PC-3 (cell line): ENCODE data around the gene NAA10. TPM values are rescaled to one million over a fixed set of nuclear protein-coding genes. Genes with fewer than 3 reads are reported as not detected.

Experiments used
- ATAC-seq: fragments of 200-7000 bp; cut with Tn5 transposase; 2 replicates; pipeline ENCODE4 v1.9.1; 2020; ENCODE audit warnings: mild to moderate bottlenecking, moderate library complexity
- BruUV-seq: library from RNA; stranded (reverse); fragments of 400-500 nt; replicated peaks from 2 replicates; lab custom pipeline; 2021; lab: Mats Ljungman, UMichigan
- CTCF ChIA-PET: fragments of 300-600 bp; sonication (Branson Sonifier 250); formaldehyde crosslinking; loops from one replicate; lab custom pipeline; 2022; ENCODE audit warnings: antibody characterized with exemption; lab: Charles Lee
- POLR2A ChIA-PET: fragments of 300-600 bp; sonication (Branson Sonifier 250); formaldehyde crosslinking; loops from one replicate; lab custom pipeline; 2022; ENCODE audit warnings: antibody characterized with exemption; ENCODE audit not compliant: unreplicated experiment; lab: Charles Lee
- DNase-seq: peaks from one replicate; pipeline ENCODE4 v3.0.0-alpha.2; 2015
- H2AFZ ChIP-seq: fragments of 300-600 bp; sonication (generic); 2 replicates; pipeline ENCODE4 v1.6.0; 2016; ENCODE audit warnings: antibody characterized with exemption, low read length
- H3F3A ChIP-seq: fragments of 300-600 bp; sonication (generic); one replicate; pipeline ENCODE4 v1.6.0; 2017; ENCODE audit warnings: antibody characterized with exemption, low read length, control low read depth, mild to moderate bottlenecking; ENCODE audit not compliant: unreplicated experiment
- H3K27ac ChIP-seq: fragments of 300-600 bp; sonication (generic); 2 replicates; pipeline ENCODE4 v1.5.1; 2016; ENCODE audit warnings: mild to moderate bottlenecking, low read length
- H3K27me3 ChIP-seq: fragments of 300-600 bp; sonication (generic); 2 replicates; pipeline ENCODE4 v1.6.1; 2016; ENCODE audit warnings: low read length, mixed read lengths
- H3K36me3 ChIP-seq: fragments of 300-600 bp; sonication (generic); 2 replicates; pipeline ENCODE4 v1.6.1; 2016; ENCODE audit warnings: low read depth, mixed run types, low read length, mixed read lengths
- H3K4me1 ChIP-seq: fragments of 300-600 bp; sonication (generic); 2 replicates; pipeline ENCODE4 v1.5.1; 2016; ENCODE audit warnings: low read length; ENCODE audit not compliant: insufficient read depth
- H3K4me2 ChIP-seq: fragments of 300-600 bp; sonication (generic); 2 replicates; pipeline ENCODE4 v1.6.0; 2016; ENCODE audit warnings: low read length
- H3K4me3 ChIP-seq: fragments of 300-600 bp; sonication (generic); 2 replicates; pipeline ENCODE4 v1.5.1; 2016; ENCODE audit warnings: mild to moderate bottlenecking, low read length, mixed read lengths
- H3K79me2 ChIP-seq: fragments of 300-600 bp; sonication (generic); 2 replicates; pipeline ENCODE4 v1.6.1; 2017; ENCODE audit warnings: low read length, mixed read lengths
- H3K9ac ChIP-seq: fragments of 300-600 bp; sonication (generic); 2 replicates; pipeline ENCODE4 v1.6.0; 2016; ENCODE audit warnings: mild to moderate bottlenecking, low read length
- H3K9me2 ChIP-seq: fragments of 300-600 bp; sonication (generic); replicated peaks from 2 replicates; pipeline ENCODE4 v1.6.1; 2016; ENCODE audit warnings: mixed run types, low read length, mixed read lengths
- H3K9me3 ChIP-seq: fragments of 300-600 bp; sonication (generic); 2 replicates; pipeline ENCODE4 v1.6.1; 2016; ENCODE audit warnings: low read length, mixed read lengths
- H4K20me1 ChIP-seq: fragments of 300-600 bp; sonication (generic); 2 replicates; pipeline ENCODE4 v1.6.1; 2016; ENCODE audit warnings: low read length, mixed read lengths
- CTCF ChIP-seq: fragments of 300-600 bp; sonication (generic); conservative IDR thresholded peaks from 2 replicates; pipeline ENCODE4 v1.5.1; 2017; ENCODE audit warnings: antibody characterized with exemption, low read depth, mild to moderate bottlenecking, low read length
- EZH2 ChIP-seq: fragments of 300-600 bp; sonication (generic); IDR thresholded peaks from one replicate; pipeline ENCODE4 v1.6.1; 2017; ENCODE audit warnings: antibody characterized with exemption, mild to moderate bottlenecking, low read length; ENCODE audit not compliant: unreplicated experiment
- EZH2phosphoT487 ChIP-seq: fragments of 300-600 bp; sonication (generic); IDR thresholded peaks from 2 replicates; pipeline ENCODE4 v1.6.1; 2018; ENCODE audit warnings: mild to moderate bottlenecking, antibody characterized with exemption, low read length, borderline replicate concordance
- intact Hi-C: fragments of 100-400 bp; cut with micrococcal nuclease; formaldehyde crosslinking; loops from 2 replicates; pipeline ENCODE4 v1.9.0; 2023
- total RNA-seq: library from RNA; depleted of rRNA; stranded (reverse); fragments of >200 nt; gene quantifications from 2 replicates; pipeline ENCODE4 v1.2.3, GENCODE V29; 2014

Gene NAA10
- total RNA-seq, 1 experiment from 2014 or later: 172 TPM

DNA sequence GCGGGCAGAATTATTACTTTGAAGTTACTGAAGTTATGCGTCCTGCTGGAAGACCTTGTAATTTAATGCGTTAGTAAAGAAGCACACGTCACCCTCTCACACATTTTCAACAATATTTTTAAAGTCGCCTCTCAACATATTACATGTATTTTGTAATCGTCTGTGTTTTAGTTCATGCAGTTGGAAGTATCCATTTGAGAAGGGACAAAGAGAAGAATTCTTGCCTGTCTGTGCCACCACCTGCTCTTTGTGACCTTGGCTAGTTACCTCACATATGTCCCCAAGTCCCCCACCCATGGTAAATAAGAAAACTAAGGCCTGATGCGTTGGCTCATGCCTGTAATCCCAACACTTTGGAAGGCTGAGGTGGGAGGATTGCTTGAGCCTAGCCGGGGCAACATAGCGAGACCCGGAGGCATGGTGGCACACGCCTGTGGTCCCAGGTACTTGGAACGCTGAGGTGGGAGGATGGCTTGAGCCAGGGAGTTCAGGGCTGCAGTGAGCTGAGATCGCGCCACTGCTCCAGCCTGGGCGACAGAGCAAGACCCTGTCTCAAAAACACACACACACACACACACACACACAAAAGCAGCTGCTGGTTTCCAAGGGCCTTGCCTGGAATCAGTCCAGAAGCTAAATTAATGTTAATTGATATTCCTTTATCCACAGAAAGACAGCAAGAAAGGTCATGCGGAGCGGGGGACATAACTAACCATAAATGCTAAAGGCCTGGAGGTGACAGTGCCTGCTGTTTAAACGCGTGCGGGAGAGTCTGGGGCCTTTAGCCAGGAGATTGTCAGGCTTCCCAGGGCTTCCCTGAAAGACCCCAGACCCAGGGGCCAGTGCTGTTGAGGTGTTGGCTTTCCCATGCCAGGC, 38.5 kb upstream of the NAA10 start:
- no peak for DNase-seq
- intact Hi-C loops: loop anchor here (10.0 kb wide), 1 partner anchor 401 kb away; the partner anchor contains the start of genes EMD and FLNA
- Histone ChIP-seq H3K4me1 (peaks cover 18% of the 10 kb centered on the region), H3K4me2 (peak overlapping the region; percentile 96), H3K9me3 (no peaks in the 10 kb centered on the region), H2AFZ (peak overlapping the region; percentile 54), H3K79me2 (peaks cover 50% of the 10 kb centered on the region), H3F3A (peaks cover 6% of the 10 kb centered on the region), H3K36me3 (no peaks in the 10 kb centered on the region), H3K4me3 (peak overlapping the region; percentile 85), H4K20me1 (peaks cover 15% of the 10 kb centered on the region), H3K9ac (peak overlapping the region; percentile 100), H3K9me2 (no peaks in the 10 kb centered on the region), H3K27me3 (no peaks in the 10 kb centered on the region), H3K27ac (peak overlapping the region; percentile 100)
- POLR2A ChIA-PET: interaction anchor here (0.6 kb wide), 1 partner anchor 357 kb away, joined by 3 read pairs; no protein-coding TSS in a partner anchor
- CTCF ChIA-PET: no interaction called here
- ATAC-seq: no peak
- TF ChIP-seq EZH2phosphoT487: no peak
- no peak for TF ChIP-seq CTCF
- TF ChIP-seq EZH2: no peak
- TSS peak; percentile 53 for BruUV-seq

- peak within 1 kb of the TSS; percentile 100 for H3K9ac ChIP-seq
- H3F3A ChIP-seq: peaks cover 6% of the 10 kb centered on the region
- no peaks in the 10 kb centered on the region for H3K9me2 ChIP-seq
- peaks cover 26% of the 10 kb centered on the region for H3K4me1 ChIP-seq
- no peaks in the 10 kb centered on the region for H3K27me3 ChIP-seq
- CTCF ChIA-PET: interaction anchor here (0.6 kb wide), 1 partner anchor 124 kb away, joined by 4 read pairs; no protein-coding TSS in a partner anchor
- H3K79me2 ChIP-seq: peaks cover 58% of the 10 kb centered on the region
- intact Hi-C loops: loop anchor here (10.0 kb wide), 1 partner anchor 402 kb away; the partner anchor contains the start of genes EMD and FLNA
- TF ChIP-seq CTCF (no peak), EZH2phosphoT487 (peak; percentile 68; the same call in 1 of the 2 replicates), EZH2 (no peak)
- H3K4me3 ChIP-seq: peak within 1 kb of the TSS; percentile 99
- no peaks in the 10 kb centered on the region for H3K36me3 ChIP-seq
- BruUV-seq: no TSS peak
- H4K20me1 ChIP-seq: peaks cover 23% of the 10 kb centered on the region
- H2AFZ ChIP-seq: peak within 1 kb of the TSS; percentile 71
- peak; percentile 91 for DNase-seq
- POLR2A ChIA-PET: interaction anchor here (0.6 kb wide), 1 partner anchor 358 kb away, joined by 3 read pairs; no protein-coding TSS in a partner anchor
- H3K4me2 ChIP-seq: peak within 1 kb of the TSS; percentile 96
- H3K9me3 ChIP-seq: no peaks in the 10 kb centered on the region
- peak within 1 kb of the TSS; percentile 100 for H3K27ac ChIP-seq
- peak; percentile 48 for ATAC-seq
These were observed 37.7 kb upstream of the NAA10 start, which contains the start of gene TMEM187 for GRCh38 chrX:153972368-153973126. TMEM187 (plus strand) TSS chrX:153972754; CDS start chrX:153982063, 9,309 bp downstream.
